Endothelial cell of umbilical vein (primary cell): ENCODE data around the gene FAM240B.

Experiments
- EZH2 ChIP-seq: IDR thresholded peaks from 2 replicates; pipeline ENCODE4 v1.6.1; 2012; ENCODE audit warnings: borderline replicate concordance, low read depth, mild to moderate bottlenecking, moderate library complexity, low read length, inconsistent platforms; ENCODE audit not compliant: severe bottlenecking
- POLR2A ChIP-seq: IDR thresholded peaks from 2 replicates; pipeline ENCODE4 v1.6.1; 2012; ENCODE audit warnings: low read depth, mild to moderate bottlenecking, control low read depth, low read length
- TF ChIP-seq, protein P1 (sequence below), 2 donors: IDR thresholded peaks; 1 replicate in 1 of 2; 2 replicates in 1 of 2; pipeline ENCODE4 v1.5.1; 2011; ENCODE audit warnings: low read length in 2 of 2, mild to moderate bottlenecking in 2 of 2, moderate library complexity in 2 of 2, control low read depth in 1 of 2, inconsistent platforms in 1 of 2, low read depth in 1 of 2; ENCODE audit not compliant: insufficient read depth in 1 of 2; ENCODE audit errors: extremely low read depth in 1 of 2
- TF ChIP-seq, protein P2 (sequence below): IDR thresholded peaks from 2 replicates; pipeline ENCODE4 v1.6.1; 2011; ENCODE audit not compliant: insufficient read depth, insufficient read length

DNA sequence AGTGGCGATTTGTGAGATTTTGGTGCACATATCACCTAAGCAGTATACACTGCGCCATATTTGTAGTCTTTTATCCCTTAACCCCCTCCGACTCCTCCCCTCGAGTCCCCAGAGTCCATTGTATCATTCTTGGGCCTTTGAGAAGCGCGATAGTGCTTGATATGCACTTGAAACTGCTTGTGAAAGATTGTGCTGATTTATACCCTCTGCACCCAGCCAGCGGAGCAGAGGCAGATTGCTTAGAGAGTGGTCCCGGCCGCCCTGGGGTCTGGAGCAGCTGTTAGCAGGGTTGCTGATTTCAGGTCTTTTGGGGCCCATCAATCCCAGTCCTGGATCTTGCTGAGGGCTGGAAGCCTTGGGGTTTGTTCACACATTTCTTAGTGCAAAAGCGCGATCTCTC, 13.0 kb upstream of the FAM240B start:
- TF ChIP-seq EZH2 (no peak), POLR2A (no peak)
- TF ChIP-seq, protein P1, sequence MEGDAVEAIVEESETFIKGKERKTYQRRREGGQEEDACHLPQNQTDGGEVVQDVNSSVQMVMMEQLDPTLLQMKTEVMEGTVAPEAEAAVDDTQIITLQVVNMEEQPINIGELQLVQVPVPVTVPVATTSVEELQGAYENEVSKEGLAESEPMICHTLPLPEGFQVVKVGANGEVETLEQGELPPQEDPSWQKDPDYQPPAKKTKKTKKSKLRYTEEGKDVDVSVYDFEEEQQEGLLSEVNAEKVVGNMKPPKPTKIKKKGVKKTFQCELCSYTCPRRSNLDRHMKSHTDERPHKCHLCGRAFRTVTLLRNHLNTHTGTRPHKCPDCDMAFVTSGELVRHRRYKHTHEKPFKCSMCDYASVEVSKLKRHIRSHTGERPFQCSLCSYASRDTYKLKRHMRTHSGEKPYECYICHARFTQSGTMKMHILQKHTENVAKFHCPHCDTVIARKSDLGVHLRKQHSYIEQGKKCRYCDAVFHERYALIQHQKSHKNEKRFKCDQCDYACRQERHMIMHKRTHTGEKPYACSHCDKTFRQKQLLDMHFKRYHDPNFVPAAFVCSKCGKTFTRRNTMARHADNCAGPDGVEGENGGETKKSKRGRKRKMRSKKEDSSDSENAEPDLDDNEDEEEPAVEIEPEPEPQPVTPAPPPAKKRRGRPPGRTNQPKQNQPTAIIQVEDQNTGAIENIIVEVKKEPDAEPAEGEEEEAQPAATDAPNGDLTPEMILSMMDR (IDR thresholded peaks at IDR 0.05; ENCODE audit: extremely low read depth in 1 of 2, insufficient read depth in 1 of 2, low read depth in 1 of 2, low read length in 2 of 2), result no peak
- TF ChIP-seq, protein P2, sequence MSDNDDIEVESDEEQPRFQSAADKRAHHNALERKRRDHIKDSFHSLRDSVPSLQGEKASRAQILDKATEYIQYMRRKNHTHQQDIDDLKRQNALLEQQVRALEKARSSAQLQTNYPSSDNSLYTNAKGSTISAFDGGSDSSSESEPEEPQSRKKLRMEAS, result no peak
